Astrocyte of the hippocampus (primary cell): ENCODE measurements around the gene DIAPH3.

Experiments used
- DNase-seq: peaks from one replicate; pipeline ENCODE4 v3.0.0; 2011; ENCODE audit warnings: low read depth, low spot score

The DIAPH3 gene

DNA sequence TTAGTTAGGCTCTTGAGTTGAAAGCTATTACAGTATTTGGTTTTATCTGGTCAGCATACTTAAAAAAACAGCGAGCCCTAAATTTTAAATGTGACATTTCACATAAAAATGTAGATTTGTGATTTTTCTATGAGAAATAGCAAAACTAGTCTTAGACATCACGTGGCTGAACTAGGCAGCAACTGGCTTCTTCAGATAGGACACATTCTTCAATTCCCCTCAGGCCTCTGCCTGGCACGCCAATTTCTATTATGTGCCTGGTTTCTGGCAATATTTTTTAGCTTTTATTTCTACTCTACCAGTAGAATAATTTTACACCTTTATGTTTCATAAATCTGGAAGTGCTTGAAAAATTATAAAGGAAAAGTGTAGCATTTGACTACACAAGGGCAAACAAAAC is 433.7 kb downstream of the DIAPH3 start:
- no peak for DNase-seq

DNA sequence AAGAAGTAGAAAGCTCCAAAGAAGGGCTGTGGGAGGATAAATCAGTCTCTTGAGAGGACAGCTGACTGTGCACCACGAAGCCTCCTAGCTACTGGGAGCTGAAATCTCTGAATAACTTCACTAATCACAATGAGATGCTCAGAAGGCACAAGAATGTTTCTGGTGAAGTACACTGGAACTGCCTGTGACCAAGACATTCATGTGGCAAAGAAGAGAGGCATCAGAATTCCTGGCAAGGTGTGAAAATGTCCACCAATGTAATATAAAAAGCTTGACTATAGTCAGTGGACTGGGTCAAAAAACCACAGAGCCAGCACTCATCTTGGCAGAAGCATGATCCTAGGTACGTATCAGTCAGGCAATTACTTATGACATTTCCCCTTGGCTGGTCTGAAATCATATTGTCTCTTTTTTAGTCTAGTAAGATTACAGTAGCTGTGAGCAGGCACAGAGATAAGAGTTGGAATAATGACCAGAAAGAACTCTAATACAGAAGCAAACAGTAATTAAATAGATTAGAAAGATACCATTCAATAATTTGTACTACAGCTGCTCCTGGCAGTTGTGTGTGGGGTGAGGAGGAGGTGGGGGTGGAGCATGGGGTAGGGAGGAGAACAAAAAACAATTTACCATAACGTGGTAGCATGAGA is 434.7 kb downstream of the DIAPH3 start:
- DNase-seq = no peak

DNA sequence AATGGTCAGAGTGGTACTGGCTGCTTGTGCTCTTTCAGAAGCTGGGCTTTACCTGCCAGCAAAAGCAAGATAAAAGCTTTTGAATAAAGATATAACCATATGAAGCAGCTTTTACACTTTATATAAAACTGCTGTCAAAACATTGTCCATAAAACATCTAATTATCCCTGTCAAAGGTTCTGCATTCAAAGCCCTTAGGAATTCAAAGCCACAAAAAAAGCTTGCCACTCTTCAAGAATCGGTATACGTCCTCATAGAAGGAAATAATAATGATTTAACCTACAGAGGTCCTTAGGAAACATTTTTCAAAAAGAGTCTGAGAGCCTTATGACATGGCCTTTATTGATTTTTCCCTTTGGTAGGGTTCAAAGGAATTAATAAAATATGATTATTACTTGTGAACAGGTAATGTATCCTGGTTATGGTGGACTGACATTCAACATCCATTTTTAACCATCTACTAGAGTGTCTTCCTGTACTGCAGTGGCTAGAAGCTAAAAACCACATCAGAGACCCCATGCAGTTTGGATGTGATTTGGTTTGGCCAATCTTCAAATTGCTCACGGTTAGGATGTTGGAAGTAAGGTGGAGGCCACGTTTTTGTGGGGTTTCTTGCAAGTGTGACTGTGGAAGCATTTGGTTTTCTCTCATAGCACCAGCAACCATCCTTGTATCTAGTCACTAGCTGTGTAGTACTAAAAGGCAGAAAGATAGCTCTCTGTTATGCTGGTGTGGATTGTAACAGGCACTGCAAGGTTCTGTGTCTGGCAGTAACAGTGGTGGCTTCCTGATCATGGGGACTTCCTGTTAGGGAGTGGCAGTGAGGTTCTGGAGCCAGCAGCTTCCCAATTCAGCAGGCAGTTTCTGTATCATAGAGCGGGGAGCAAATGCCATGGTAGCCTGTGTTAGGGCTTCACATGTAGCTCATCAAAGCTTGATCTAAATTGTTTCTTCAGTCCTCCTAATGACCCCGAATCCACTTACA is 441.5 kb downstream of the DIAPH3 start:
- DNase-seq = no peak

DNA sequence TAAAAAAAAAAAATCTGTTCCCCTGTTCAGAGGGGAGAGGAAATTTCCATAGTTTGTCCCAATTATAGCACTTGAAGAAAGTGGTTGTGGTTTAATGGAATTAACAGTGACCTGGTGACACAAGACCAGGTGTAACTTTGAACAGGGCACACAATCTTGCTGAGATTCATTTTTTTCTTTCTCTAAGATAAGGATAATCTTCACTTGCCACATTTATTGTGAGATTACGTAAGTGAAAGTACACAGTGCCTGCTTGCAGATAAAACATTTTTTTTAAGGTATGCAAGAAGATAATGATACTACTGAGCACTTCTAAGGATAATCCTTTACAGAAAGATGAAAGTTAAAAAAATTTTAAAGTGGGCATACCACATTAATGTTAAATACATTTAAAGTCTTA is 448.1 kb downstream of the DIAPH3 start:
- no peak for DNase-seq

DNA sequence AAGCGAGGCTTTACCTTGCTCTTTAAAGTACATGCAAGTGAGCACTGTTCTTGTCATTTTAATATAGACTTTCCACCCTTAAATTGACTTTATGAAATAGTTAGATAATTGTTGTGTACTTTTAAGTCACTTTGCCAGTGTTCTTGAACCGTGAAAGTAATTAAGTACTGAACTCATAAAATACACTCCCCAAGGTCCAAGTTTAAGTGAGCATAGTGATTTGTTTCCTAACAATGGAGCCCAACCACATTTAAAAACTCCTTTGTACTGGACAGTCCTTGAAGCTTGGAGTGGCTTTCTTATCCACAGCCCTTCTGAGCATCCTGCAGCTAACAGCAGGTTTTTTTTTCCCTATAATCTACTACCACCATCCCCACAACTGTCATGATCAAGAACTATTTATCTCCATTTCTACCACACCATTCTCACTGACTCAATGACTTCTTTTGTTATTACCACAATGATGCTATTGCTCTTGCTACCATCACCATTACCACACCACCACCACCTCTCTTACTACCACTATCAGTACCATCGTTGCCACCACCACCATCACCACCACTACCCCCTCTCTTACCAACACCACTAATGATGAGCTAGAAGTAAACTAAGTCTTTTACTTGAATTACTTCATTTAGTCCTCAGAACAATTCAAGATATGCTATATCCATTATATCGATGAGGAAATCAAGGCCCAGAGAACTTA is 452.6 kb downstream of the DIAPH3 start:
- DNase-seq = no peak

DNA sequence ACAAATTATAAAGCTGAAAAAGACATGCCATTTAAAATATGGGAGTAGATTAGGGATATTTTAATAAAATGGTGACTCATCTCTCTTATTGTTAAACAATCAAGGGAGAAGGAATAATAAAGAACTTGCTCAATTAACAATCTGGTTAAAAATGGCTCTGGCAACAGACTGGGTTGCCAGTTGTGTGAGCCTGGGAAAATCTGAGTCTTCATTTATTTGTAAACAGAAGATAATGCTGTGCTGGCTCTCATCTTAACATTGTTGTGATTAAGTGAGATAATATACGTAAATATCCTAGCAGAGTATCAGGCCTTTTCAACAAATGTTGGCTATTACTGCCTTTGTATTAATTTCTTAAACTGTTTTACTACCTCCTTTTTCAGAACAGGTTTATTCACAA is 453.3 kb downstream of the DIAPH3 start:
- DNase-seq = no peak

DNA sequence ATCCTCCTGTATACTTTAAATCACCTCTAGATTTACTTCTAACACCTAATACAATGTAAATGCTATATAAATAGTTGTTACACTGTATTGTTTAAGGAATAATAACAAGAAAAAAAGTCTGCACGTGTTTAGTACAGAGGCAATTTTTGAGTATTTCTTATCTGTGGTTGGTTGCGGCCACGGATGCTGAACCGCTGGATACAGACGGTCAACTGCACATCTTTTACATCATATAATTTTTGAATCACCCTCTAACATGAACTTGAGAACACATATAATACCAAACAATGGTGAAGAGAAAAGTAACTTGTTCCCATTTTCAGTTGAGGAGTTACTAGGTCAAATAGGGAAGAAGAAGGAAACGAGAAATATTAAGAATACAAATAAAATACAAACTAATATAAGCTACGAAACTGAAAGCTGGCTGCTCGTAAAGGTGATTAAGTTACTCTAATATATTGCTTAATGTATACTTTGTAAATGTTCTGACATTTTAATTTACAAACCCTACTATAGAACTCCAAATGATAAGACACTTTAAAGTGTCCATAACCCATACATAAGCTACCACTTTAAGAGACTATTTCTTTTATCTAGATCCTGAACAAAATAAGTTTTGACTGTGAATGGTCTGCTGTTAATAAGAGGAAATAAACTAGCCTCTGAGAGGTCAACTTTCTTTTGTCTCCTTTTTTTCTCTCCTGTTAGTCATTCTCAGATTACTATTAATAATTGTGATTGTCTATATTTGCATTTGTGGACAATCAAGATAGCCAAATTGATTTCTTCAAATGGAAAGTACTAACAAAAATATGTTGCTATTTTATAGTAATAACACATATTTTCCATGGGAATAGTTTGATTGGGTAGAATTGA is 457.4 kb downstream of the DIAPH3 start:
- no peak for DNase-seq

DNA sequence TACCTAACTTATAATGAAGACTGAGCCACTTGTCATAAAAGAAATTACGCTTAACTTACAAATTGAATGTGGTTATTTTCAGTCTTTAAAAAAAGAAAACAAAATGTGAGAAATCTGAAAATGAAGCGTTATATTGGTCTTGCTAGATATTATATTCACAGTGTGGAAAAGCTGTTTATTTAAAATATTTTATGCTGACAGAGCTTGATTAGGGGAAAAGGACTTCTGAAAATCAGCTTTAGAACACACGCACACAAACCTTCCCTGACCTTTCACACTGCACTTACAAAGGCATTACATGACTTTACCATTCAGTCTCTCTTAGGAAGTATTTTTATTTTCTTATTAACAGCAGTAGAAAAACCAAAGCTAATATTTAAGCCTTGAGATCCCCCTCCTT is 461.5 kb downstream of the DIAPH3 start:
- no peak for DNase-seq

DNA sequence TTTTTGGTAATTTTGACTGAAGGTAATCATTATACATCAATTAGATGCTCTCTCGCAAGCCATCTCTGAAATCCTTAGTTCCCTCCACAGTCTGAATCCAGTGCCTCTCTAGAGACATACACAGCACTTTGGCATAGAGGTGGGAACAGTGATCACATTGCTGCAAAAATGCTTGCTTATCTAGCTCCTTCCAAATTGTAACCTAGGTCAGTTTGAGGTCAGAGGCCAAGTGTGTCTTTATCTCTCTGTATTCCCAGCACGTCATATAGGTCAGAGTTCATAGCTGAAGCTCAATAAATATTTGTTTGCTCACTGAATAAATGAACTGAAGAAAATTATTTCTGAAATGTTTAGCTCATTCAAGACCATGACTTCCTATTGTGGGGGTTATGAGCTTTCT is 462.5 kb downstream of the DIAPH3 start:
- DNase-seq = no peak

DNA sequence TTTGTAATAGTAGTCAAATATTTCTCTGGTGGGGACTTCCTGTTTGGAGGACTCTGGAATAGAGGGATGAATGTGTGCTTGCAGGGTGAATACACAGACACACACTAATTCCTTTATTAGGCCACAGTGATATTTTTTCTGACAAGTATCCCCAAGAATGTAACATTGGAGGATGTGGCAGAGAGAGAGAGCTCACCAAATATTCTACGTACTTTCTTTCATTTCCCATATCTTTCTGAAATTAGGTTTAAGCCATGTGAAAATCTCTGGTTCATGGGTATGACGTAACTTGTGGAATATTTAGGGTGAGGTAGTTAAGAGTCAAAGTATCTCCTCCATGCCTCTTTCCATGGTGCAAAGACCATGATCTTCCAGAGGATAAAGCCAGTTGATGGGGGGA is 463.4 kb downstream of the DIAPH3 start:
- peak; percentile 22 for DNase-seq

DNA sequence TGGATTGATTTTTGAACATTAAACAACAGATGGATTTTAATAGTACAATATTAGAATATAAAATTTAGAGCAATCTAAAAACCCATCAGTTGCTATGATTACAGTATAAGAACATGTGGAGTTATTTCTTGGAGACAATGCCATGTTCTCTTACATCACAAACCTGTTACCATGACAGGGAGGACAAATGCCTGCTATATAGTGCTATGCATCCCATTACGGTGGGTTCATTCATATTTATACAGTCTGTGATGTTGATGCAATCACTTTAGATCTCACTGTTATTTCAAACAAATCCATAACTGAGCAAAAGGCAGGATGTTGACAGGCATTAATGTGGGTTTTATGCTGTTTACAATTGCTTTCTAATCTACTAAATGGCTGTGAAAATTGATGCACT is 467.5 kb downstream of the DIAPH3 start:
- DNase-seq = no peak

DNA sequence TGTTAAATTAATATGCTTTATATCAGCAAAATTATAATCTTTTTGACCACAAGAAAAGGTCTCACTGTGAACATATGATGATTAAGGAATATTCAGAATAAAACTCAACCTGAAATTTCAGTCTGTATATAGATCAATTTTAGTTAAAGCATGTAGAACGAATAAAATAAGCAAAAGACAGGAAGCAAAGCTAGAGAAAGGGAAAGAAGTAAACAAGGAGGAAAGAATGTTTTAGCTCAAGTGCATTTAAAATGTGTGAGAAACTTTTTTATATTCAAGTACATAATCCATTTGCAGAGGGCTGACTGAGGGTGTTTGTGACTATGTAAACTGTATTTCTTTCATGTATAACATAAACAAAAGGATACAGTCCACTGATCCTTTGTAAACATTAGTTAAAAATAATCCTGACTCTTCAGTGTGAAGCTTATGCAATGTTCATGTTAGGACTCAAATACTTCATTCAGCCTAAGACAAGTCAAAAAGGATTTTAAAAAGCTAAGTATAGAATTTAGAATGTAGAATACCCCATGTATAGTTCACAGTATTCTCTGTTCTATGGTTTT is 472.1 kb downstream of the DIAPH3 start:
- no peak for DNase-seq

DNA sequence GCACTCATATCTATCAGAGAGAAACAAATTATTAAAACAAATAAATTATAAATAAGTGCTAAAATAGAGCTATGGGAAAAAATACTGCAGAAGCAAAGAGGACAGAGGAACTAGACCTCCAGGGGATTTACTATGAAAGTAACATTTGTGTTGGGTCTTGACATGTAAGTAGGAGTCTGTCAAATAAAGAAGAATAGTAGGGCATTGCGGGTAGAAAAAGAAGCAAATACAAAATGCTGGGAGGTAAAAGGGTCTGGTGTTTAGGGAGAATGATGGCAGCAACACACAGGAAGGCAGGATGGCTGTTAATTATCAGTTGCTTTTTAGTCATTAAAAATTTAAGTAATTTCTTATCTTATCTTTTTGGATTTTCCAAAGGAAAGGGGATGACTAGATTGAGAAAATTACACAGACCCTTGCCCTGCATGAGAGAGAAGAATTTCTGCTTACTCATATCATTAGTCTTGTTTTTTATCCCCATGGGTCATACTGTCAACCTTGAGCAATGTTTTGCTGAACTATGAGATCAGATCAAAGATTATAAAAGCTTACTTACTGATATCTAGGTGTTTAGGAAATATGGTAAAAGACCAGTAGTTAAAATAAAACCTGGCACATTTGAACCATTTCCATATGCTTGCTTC is 472.7 kb downstream of the DIAPH3 start:
- DNase-seq = no peak

DNA sequence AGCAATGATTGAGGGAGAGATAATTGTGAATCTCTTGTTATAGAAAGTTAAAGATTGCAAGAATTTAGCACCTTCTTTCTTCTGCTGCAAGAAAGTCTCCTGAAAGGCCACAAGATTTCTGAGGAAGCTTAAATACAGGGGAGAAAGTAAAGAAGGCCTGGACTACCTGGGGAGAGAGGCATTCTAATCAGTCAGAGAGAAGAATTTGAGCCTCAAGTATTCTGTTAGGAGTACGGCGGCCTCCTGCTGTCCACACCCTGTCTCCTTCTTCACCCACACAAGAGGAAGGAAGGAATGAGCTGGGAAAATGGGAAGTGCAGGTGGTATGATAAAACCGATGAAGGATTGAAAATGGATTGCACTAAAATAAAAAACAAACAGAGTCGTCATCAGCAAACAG is 474.7 kb downstream of the DIAPH3 start:
- DNase-seq = no peak

DNA sequence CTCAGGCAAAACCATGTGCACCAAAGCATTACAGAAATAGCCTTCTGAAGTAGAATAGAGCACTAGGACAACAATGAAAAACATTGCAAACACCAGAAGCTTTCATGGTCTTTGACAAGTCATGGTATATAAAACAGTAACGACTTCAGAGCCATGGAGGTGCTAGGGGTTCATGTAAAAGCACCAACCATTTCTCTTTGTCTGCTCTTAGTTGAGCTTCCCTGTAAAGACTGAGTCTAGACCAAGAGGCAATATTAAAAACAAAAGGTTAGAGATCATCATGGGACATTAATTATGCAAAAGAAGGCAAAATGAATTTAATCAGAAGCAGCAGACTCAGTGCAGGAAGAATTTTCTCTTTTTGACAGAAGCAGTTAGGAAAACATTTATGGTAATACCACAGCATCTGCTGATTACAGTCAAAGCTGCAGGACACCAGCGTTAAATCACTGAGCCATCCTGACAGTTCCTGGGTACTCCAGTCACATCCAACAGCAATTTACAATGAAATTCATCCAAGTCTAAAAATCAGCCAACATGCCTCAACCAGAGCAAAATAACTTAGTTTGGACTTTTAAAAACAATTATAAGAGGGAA is 476.8 kb downstream of the DIAPH3 start:
- DNase-seq = no peak

DNA sequence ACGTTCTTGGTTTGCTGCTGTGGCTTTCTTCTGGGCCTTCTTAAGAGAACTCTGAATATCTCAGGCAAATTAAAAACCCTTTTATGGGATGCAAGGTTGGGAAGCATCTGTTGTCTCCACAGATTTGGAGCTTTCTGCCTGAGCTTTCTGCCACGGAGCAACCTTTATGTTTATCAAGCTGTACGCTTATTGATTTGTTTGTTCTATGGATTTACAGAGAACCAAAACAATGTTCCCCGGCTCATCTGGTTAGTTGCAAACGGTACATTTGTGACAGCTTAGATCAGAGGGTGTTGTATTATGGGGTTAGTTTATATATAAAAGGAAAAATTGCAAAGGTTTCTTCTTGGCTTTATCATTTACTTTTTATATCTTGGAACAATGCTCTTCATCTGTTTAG is 479.6 kb downstream of the DIAPH3 start:
- DNase-seq = no peak

DNA sequence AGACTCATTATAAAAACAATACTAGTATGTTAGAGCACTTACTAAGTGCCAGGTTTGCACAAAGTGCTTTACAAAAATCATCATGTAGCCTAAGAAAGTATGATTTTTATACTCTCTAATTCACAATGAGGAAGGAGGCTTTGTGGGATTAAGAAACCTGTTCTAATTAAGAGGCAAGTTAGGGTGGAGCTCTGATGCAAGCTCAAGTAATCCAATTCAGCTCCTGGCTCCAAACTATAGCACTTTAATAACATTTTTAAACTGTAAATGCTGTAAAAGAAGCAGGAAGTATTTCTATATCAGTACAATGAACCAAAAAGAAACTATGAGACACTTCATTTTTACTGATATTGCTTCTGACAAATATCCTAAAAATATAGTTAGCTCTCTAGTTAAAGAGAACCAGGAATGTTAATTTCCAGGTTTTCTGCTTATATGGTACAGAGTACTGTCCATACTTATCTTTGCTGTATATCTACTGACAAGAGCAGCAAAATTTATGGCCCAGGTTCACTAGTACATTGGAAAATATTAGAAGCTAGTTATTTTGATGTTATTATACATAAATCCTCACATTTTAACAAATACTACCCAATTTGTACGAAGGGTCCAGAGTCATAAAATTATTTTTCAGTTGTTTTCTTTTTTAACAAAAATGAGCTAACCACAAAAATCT is 482.0 kb downstream of the DIAPH3 start:
- no peak for DNase-seq

DNA sequence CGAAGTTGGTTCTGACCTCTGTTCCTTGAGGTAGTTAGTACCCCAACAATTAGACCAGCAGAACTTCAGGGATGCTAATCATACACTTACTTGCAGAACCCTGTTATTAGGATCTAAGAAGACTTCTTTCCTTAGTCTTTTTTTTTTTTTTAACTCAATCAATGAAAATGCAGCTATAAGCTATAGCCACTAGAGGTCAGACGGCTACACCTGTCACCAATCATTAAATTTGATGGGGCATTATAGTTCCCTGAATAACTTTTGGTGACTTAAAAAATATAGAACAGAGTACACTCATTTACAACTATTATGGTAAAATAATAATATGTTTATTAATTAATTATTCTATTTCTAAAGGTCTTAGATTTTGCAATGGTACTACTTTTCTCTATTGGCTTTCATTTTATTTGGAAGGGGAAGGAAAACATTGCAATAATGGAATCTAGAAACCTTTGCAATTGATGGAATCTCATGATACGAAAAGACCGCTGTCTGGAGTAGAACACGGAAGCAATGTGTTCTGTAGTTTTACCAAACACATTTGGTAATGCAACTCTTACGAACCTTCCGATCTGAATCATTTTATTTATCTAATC is 483.2 kb downstream of the DIAPH3 start:
- DNase-seq = peak; percentile 28

DNA sequence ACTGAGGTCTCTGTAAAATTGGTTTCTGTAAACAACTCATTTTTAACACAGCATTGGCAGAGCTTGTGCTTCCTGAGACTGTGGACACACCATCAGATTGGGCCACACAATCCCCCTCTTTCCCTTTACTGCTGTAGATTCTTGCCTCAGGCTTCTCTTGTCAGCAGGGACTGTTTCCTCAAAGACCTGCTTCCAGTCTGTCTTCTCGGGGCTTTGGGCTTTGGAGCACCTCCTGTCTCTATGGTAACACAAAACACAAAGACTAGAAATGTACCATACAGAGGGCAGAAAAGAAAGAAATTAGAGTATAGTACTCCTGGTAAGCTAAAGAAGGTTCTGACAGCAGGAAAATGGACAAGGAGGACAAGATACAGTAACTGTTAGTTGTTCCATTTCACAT is 484.5 kb downstream of the DIAPH3 start:
- no peak for DNase-seq
